RPMI8226 (cell line): Measurements from ENCODE around the gene MEOX1.
"Not testable (repeated sequence)": the region's sequence is repeated elsewhere in the genome, so short reads cannot be mapped to it uniquely, and the experiment has no call there.

Experiments used
- DNase-seq: peaks from one replicate; pipeline ENCODE4 v3.0.0-alpha.2; 2015

Gene MEOX1

DNA sequence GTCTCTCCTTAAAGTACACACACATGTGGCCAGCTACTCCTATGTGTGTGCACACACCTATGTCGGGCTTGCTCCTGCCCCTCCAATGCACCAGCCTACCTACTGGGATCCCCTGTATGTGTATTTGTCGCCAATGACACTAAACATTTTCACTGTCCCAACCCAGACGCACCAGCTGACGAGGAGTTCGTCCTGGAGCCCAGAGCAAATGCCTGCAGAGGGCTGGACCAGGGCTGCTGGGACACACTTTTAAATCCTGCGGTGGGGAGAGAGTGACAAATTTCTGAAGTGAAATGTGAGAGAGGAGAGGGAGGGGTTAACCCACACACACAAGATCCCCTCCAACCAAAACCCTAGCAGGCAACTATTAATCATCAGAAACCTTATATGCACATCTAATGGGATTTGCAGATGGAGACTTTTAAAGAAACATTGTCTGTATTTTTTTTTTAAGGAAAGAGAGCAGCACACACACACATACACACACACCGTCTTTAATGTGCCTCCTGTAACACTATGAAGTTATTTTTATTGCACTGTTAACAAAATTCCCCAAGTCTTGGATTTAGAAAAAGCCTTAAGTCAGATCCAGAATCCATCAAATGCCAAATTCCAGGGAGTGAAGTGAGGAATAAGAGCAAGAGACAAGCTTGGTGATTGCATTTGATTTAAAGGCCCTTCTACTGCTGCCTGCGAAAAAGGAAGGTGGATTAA is at the start of gene MEOX1:
Gene MEOX1, minus strand, starts transcription at position 224 of the 714 bp plus-strand sequence. CDS start 388 bp downstream, outside the sequence.
- no peak for DNase-seq

DNA sequence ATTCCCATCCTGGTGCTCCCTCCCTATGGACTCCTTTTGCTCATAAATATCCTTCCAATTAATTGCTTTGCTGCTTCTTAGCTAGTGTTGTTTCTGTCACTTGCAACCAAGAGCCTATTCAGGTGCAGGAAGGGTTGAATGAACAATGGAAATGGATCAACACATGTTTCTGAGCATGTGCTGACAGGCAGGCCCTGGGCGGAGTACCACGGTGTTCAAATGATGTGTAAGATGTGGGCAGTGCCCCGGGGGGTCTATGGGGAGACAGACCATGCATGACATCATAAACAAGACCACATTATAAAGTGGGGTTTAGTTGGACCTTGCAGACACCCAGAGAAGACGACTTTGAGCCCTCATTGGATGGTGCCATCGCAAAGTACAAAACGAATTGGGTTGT is 48.4 kb upstream of the MEOX1 start:
- DNase-seq: no peak

DNA sequence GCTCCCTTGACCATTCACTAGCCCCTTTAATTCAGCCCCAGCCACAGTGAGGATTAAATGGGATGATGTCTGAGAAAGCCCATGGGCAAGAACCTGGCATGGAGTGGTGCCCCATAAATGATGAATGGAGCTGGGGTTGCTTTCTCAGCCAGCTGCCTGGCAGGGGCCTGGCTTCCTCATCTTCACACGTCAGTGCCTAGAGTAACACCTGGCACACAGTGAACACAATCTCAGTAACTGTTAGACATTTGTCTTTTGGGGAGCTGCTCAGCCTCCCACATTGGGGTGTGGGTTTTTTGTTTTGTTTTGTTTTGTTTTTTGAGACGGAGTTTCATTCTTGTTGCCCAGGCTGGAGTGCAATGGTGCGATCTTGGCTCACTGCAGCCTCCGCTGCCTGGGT is 47.5 kb upstream of the MEOX1 start:
- DNase-seq: no peak

DNA sequence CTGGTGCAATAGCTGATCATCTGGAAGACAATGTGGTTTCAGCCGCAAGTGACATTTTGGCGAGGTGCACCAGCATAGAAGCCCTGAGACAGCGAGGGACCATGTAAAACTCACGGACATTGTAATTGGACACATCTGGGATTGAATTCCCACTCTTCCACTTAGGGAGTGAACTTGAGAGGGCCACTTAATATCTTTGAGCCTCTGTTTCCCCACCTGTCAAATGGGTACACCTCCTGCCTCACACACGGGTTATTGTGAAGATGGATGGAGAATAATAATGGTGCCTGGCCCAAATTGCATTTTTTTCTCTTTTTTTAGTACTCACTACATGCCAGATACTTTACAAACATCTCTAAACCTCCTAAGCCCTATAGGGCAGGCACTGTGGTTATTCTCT is 45.5 kb upstream of the MEOX1 start:
- DNase-seq: no peak

DNA sequence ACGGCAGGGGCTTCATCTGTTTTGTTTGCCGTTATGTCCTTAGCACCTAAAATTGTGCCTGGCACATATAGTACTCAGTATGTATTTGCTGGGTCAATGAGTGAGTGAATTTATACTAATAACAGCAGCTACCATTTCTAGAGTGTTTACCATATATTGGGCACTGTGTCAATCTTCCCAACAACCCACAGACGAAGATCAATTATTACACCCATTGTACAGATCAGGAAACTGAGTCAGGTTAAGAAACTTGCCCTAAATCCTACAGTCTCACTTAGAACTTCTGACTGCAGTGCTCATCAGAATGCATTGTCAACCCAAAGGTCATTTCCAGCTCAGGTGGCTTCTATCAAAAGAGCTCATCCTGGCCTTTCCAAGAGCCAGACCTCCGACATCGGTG is 44.5 kb upstream of the MEOX1 start:
- no peak for DNase-seq

DNA sequence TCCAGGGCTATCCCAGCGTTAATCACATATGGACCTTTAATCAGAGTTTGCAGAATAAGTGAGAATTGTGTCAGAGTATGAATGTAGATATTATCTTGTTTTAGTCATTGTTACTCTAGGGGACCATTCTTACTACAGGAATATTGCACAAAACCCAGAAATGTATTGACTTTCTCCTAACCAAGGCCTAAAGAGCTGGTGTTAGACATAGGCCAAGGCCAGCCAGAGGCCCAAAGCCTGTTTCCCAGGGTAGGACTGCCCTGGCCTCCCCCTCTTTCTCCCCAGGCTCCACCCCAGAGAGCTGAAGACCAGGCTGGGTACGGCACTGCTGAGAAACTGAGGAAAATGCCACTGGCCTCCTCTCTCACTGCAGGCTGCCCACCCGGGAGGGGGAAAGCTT is 41.9 kb upstream of the MEOX1 start:
- DNase-seq: no peak

DNA sequence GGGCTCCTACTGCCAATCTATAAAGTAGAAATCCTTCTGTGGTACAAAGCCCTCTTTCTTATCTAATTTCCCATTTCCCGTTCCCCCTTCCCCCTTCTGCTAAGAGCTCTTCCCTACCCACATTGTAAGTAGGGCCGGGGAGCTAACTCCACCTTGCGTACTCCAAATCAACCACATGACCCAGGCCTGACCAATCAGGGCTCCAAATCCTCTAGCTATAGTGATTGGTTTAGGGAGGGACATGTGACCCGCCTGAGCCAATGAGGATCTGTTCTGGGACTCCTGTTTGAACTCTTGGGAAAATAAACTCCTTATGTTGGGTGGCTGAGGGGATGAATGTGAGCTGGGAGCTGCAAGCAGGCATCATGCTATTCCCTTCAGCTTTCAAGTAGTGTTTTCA is 40.9 kb upstream of the MEOX1 start:
- DNase-seq: no peak

DNA sequence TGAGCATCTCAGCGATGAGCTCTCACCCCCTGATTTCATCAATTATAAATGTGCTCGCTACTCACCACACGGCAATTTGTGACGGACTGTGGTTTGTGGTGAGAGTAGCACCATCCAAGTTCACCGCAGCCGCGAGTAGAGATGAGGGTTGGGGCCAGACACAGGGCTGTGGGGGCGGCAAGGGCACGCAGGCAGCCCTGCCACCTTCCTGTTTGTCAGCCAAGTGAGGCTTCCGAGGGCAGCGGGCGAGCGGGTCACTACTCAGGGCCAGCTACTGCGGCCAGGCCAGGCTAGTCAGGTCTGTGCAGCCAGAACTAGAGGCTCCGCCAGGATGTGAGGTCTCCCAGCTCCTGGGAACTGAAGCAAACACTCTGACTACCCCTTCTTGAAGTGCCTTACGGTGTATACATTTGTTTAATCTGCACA is 39.6 kb upstream of the MEOX1 start:
- peak; percentile 70 for DNase-seq

DNA sequence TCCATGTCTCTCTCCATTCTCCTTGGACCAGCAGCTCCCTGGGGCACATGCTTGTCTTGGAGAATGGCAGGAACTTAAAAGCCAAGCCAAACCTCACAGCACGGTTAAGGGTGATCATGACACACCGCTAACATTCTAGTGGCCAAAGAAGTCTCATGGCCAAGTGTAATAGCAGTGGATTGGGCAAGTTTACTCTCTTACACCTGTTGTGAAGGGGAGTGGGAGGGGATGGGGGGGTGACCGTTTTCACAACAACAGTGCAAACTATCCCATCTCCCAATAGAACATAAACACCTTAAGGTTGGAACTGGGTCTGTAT is 37.7 kb upstream of the MEOX1 start:
- no peak for DNase-seq

DNA sequence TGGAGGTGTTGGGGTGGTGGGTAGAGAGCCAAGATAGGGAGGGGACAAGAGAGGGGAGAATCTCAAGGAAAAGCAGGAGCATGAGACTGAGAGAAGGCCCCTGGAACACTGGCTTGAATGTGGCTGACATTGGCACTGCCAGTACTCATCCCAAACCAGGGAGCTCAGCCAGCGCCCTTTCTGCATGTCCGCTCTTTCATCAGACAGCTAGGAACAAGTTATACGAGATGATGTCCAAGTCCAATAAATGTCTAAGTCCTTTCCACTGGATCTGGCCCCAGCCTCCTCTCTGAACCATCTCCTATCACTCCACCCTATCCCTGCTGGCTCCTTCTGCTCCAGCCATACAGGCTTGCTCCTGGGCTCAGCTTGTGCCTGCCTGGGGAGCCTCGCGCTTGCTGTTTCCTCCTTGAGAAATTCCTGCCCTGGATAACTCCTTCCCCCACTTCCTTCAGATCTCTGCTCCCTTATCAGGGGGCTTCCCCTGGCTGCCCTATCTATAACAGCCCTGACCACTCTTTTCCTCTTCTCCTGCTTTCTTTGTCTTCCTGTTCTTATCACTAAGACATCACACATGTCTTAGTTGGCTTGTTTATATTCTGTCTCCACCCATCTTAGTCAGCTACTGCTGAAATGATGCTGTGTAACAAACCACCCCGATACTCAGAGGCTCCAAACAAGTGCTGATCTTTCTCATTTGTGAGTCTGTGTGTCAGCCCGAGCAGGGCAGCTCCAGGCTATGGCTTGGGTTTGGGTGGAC is 37.1 kb upstream of the MEOX1 start:
- DNase-seq: no peak

DNA sequence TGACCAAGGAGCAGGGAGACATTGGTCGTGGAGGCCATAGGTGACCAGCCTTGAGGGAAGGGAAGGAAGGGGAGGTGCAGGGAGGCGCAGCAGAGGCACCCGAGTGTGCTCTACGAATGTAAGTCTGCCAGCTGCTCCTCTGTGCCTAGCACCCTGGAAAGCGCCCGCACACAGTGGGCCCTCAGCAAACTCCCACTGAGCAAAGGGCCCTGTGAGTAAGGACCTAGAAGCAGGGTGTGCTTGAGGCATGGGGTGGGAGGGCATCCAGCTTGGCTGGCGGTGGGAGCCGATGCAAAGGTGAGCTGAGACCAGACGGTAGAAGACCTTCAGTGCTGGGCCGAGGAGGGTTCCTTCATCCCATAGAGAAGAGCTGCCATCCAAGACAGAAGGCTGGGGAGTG is 36.2 kb upstream of the MEOX1 start:
- DNase-seq: no peak

DNA sequence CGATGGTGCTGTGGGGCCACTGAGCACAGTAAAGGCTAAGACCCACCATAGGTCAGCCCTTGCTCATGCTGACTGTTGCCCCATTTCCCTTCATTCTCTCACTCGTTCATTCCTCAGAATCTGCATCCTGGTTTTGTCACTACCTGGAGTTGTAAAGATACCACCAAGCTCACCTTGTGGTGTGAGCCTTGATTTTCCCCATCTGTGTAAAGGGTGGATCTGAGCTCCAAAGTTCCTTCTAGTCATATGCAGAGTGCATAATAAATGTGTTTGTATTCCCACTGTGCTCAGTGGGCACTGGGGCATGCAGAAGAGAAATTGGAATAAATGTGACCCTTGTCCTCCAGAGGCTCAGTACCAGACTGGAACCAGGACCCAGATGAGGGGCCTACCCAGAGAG is 35.2 kb upstream of the MEOX1 start:
- no peak for DNase-seq

DNA sequence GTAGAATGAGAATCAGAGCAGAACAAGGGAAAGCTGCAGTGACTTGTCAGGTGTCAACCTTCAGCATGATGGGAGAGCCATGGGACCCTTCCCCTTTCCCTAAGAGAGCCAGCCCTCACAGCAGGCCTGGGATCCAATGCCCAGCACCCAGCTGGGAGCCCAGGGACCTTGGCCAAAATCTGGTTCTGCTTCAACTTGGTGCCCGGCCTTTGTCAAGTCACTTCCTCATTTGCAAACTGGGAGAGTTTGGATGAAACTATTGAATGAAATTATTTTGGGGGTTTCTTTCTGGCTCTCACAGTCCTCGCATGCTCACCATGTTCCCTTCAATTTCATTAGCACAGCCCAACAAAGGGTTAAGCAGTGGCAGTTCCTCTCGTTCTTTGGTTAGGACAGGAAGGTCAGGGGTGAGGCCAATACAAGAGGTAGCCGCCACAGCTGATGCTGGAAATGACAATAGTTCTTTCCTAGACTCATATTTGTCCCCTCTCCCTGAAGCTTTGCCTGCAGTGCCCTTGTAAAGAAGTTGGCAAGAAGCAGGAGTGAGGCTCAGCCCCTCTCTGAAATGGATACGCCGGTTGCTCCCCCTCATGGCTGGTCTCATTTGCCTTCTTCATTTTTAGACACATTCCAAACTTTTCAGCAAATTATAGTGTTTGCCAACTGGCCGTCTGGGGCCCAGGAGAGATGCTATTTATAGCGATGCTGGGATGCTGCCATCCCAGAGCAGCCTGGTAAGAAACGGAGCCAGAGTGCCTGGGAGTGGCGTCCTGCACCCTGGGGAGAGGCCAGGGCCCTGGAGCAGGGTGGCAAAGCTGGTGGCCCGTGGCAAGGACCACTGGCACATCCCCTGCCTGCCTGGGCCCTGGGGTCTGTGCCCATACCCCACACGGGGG is 34.5 kb upstream of the MEOX1 start:
- no peak for DNase-seq

DNA sequence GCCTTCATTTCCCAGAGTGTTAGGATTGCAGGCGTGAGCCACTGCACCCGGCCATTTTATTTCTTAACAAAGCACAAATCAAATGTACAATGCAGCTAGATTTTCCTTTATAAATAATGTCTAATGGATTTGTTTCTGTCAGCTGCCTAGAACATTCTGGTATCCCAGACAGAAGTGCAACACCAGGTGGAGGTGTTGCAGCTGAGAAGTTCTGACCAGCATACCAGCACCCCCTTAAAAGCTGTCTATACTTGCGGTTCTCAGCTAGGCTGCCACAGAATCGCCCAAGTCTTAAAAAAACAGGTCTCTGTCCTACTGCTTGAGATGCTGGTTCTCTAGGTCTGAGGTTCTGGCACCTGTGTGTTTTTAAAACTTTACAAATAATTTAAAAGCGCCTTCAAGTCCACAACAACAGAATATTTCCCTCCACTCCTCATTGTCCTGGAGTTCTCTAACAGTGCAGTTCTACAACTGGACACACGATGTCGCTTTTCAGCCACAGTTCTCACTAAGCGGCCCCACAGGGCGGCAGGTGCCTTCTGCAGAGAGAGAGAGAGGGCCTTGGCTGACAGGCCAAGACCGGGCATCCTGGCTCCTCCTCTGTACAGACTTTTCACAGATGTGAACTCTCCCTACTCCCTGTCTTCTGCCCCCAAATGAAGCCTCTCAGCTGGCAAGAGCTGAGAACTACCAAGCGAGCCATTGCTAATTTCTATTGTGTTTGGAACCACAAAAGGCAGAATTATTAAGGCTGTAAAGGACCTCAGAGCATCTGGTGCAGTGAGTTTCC is 32.6 kb upstream of the MEOX1 start:
- DNase-seq: peak; percentile 87

DNA sequence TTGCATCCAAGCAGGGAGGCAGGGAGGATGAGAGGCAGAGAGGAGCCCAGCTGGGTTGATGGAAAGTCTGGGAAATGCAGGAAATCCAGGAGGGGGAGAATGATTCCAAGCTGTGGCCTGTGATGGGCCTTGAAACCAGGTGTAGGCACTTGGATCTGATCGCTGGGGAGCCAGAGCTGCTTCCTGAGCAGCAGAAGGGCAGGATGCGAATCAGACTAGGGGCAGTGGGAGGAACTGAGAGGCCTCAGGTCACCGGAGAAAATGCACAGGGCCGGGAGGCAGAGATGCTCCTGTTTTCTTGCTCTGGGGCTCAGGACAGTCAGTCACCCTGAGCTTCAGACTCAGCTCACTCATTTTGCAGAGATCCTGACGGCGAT is 29.6 kb upstream of the MEOX1 start:
- no peak for DNase-seq

DNA sequence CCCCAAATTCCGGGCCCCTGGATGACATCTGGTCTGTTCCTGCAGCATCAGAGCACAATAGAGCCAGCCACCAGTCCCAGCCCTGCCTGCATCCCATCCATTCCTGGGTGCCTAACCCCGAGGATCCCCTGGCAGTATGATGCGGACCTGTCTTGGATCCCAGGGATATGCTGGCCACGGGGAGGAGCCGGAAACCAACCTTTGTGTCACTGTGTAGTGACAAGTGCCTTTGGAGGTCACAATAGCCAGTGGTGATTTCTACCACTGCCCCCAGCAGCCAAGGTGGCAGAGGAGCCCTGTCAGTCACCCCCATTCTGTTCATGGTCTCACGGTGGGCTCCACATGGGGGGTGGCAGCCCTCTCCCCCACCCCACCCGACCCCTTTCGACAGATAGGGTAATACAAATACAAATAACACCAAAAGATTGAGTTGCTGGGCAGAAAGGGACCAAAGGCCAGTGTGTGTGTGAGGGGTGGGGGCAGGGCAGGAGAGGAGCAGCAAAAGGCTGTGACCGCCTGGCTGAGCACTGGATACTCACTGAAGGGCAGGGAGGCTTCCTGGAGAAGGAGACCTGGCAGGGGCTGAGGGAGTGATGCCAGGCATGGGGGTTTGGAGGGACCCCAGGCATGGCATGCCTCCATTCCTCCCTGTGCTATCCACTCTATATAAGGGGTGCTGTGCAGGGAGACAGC is 29.0 kb upstream of the MEOX1 start:
- no peak for DNase-seq

DNA sequence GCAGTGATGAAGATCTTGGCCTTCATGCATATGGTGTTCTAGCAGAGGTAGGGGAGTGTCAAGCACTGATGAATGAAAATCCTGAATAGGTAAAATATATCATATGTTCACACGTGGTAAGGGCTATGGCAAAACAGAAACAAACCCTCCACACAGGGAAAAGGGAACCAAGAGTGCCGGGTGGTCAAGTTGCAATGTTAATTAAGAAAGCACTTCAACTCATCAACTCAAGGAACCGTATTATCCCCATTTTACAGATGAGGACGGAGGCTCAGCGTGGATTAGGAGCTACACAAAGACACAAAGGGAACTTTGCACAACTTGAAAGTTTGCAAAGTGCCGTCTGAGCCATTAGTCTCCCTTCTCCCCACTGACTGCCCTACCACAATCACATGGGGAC is 28.1 kb upstream of the MEOX1 start:
- DNase-seq: peak; percentile 35

DNA sequence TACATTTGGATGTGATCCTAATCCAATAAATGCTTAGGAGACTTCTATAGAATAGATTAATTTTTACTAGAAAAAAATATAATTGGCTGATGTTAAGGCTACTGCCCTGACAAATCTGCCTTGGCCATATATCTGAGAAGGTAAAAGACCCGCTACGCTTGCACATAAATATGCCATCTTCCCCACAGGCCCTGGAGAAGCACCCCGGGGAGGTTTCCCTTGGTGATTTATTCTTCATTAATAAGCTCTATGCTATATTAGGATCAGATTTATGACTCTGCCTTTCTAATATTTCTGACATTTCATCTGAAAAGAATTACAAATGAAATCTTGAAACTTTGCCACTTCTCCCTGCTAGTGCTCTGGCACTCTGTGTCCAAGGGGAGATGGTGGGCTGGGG is 27.4 kb upstream of the MEOX1 start:
- no peak for DNase-seq

DNA sequence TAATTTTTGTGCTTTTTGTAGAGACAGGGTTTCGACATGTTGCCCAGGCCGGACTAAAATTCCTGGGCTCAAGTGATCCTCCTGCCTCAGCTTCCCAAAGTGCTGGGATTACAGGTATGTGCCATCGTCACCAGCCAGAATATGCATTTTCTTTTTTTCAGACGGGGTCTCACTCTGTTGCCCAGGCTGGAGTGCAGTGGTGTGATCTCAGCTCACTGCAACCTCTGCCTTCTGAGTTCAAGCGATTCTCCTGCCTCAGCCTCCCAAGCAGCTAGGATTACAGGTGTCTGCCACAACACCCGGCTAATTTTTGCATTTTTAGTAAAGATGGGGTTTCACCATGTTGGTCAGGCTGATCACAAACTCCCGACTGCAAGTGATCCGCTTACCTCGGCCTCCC is 25.2 kb upstream of the MEOX1 start:
- not testable (repeated sequence) for DNase-seq

DNA sequence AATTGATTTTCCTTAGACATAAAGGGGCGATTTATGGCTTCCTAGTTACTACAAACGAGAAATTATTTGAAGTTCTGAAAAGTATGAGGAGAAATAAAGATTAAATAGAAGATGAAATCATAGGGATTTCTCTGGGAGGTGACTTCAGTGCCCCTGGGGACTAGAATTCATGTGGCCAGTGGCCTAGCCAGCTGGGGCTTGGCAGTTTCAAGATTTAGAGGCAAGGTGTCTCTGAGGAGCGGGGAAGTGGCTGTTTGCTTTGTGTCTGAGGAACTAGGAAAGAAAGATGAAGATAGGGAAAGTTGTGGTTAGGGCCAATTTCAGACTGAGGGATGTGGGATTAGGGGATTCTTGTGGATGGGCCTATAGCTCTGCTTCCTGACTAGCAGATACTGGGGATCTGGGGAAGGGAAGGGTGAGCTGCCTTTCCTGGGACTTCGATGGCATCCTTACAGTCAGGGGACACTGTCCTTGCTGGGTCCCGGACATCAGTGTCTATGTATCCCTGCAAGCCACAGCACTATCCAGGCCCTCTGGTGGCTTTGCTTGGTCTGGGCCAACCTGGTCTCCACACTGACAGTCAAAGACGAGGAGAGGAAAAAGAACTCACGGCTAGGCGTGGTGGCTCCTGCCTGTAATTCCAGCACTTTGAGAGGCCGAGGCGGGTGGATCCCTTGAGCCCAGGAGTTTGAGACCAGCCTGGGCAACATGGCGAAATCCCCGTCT is 22.4 kb upstream of the MEOX1 start:
- DNase-seq: no peak

DNA sequence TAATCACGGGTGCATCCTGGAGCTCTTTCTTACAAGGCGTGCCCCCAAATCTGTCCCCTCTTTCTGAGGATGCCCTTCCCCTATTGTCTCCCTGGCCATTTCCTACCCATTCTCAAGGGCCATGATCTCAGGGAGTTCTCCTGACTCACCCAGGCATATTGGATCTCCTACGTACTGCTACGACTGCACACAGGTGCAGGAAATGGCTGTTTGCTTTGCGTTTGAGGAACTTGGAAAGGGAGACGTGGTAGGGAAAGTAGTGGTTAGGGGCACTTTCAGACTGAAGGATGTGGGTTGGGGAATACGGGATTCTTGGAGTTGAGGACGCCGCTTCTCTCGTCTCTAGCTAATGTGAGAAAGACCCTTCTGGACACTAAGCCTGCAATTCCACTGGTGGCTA is 18.7 kb upstream of the MEOX1 start:
- DNase-seq: no peak

DNA sequence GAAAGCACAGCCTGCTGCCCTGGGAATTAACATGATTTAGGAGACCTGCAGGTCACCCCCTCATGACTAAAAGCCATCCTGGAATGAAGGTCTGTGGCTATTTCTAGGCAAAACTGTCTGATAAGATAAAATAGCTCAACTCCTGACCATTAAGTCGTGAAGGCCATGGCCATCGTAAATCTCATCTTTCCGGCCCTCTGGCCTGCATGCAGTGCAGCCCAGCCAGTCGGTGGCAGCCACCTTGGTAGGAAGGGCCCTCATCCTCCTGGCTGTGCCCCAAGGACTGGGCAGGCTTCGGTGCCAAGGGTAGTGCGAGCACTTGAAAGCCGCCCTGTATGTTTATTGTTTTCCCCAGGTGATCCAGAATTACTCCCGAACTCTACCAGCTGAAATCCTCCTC is 18.2 kb upstream of the MEOX1 start:
- no peak for DNase-seq
